ENCODE data around the gene SLC29A2.

DNA sequence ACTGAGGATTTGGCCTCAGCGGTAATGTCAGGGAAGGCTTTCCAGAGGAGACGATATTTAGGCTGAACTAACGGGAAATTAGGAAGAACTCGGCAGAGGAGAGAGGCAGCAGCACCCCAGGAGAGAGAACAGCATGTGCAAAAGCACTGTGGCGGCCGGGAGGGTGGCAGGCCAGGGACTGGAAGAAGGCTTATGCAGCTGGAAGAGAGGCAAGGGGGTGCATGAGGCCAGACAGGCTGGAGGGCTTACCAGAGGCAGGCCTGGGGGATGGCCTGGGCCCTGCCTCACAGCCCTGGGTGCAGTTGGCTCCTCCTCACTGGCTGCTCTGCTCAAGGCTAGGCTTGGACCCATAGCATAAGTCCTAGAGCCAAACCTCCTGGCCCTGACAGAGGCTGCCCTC is 41.6 kb upstream of the SLC29A2 start:
- TF ChIP-seq, protein P1, sequence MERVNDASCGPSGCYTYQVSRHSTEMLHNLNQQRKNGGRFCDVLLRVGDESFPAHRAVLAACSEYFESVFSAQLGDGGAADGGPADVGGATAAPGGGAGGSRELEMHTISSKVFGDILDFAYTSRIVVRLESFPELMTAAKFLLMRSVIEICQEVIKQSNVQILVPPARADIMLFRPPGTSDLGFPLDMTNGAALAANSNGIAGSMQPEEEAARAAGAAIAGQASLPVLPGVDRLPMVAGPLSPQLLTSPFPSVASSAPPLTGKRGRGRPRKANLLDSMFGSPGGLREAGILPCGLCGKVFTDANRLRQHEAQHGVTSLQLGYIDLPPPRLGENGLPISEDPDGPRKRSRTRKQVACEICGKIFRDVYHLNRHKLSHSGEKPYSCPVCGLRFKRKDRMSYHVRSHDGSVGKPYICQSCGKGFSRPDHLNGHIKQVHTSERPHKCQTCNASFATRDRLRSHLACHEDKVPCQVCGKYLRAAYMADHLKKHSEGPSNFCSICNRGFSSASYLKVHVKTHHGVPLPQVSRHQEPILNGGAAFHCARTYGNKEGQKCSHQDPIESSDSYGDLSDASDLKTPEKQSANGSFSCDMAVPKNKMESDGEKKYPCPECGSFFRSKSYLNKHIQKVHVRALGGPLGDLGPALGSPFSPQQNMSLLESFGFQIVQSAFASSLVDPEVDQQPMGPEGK (CRISPR knock-in tag; IDR thresholded peaks at IDR 0.05; ENCODE audit: borderline replicate concordance), result no peak
- TF ChIP-seq RARB (CRISPR knock-in tag; IDR thresholded peaks at IDR 0.05), result no peak
- TF ChIP-seq OSR1 (CRISPR knock-in tag; IDR thresholded peaks at IDR 0.05), result no peak
- TF ChIP-seq ZNF8 (CRISPR knock-in tag; IDR thresholded peaks at IDR 0.05), result no peak
- TF ChIP-seq ZFP3 (CRISPR knock-in tag; IDR thresholded peaks at IDR 0.05), result no peak
- TF ChIP-seq TCF4 (CRISPR knock-in tag; IDR thresholded peaks at IDR 0.05; ENCODE audit: borderline replicate concordance), result no peak
- TF ChIP-seq, protein P2, sequence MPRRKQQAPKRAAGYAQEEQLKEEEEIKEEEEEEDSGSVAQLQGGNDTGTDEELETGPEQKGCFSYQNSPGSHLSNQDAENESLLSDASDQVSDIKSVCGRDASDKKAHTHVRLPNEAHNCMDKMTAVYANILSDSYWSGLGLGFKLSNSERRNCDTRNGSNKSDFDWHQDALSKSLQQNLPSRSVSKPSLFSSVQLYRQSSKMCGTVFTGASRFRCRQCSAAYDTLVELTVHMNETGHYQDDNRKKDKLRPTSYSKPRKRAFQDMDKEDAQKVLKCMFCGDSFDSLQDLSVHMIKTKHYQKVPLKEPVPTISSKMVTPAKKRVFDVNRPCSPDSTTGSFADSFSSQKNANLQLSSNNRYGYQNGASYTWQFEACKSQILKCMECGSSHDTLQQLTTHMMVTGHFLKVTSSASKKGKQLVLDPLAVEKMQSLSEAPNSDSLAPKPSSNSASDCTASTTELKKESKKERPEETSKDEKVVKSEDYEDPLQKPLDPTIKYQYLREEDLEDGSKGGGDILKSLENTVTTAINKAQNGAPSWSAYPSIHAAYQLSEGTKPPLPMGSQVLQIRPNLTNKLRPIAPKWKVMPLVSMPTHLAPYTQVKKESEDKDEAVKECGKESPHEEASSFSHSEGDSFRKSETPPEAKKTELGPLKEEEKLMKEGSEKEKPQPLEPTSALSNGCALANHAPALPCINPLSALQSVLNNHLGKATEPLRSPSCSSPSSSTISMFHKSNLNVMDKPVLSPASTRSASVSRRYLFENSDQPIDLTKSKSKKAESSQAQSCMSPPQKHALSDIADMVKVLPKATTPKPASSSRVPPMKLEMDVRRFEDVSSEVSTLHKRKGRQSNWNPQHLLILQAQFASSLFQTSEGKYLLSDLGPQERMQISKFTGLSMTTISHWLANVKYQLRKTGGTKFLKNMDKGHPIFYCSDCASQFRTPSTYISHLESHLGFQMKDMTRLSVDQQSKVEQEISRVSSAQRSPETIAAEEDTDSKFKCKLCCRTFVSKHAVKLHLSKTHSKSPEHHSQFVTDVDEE (CRISPR knock-in tag; IDR thresholded peaks at IDR 0.05), result no peak
- TF ChIP-seq ISL1 (CRISPR knock-in tag; IDR thresholded peaks at IDR 0.05), result no peak
- TF ChIP-seq TOX (CRISPR knock-in tag; IDR thresholded peaks at IDR 0.05; ENCODE audit: borderline replicate concordance), result no peak
- no peak for TF ChIP-seq ZFP30 (CRISPR knock-in tag; IDR thresholded peaks at IDR 0.05)
- TF ChIP-seq ZNF565 (CRISPR knock-in tag; conservative IDR thresholded peaks at IDR 0.05; ENCODE audit: low read depth), result no peak
